Peyer's patch (tissue), 4 donors: Measurements from ENCODE around the gene PEX16. TPM values are rescaled to one million over a fixed set of nuclear protein-coding genes. Genes with fewer than 3 reads are reported as not detected.

ENCODE experiments used
- DNase-seq, 3 donors: peaks; one replicate each; pipeline ENCODE4 v3.0.0-alpha.2; 2017 to 2019
- H3K27ac ChIP-seq, 4 donors: fragments of 200-600 bp; sonication (generic); one replicate each; pipeline ENCODE4 v1.5.1; 2016 to 2019
- H3K27me3 ChIP-seq, 2 donors: fragments of 200-600 bp; sonication (generic); one replicate each; pipeline ENCODE4 v1.5.1; 2019
- H3K36me3 ChIP-seq, 3 donors: fragments of 200-600 bp; sonication (generic); one replicate each; pipeline ENCODE4 v1.5.1; 2016 to 2019
- H3K4me1 ChIP-seq, 4 donors: fragments of 200-600 bp; sonication (generic); one replicate each; pipeline ENCODE4 v1.5.1; 2016 to 2019
- H3K4me3 ChIP-seq, 4 donors: fragments of 200-600 bp; sonication (generic); 1 replicate in 3 of 4; 2 replicates in 1 of 4; pipeline ENCODE4 v1.5.1; 2016 to 2019; ENCODE audit warnings: mild to moderate bottlenecking in 1 of 4
- H3K9me3 ChIP-seq, 4 donors: fragments of 200-600 bp; sonication (generic); one replicate each; pipeline ENCODE4 v1.5.1; 2016 to 2019; ENCODE audit warnings: mild to moderate bottlenecking in 1 of 4
- POLR2A ChIP-seq, 2 donors: fragments of 450-650 bp; IDR thresholded peaks; one replicate each; pipeline ENCODE4 v1.5.1; 2017; ENCODE audit warnings: antibody characterized with exemption in 2 of 2, mild to moderate bottlenecking in 2 of 2, moderate library complexity in 2 of 2
- total RNA-seq, 4 donors: library from RNA; depleted of rRNA; stranded (reverse); fragments of >200 nt; gene quantifications; one replicate each; pipeline ENCODE4 v1.1.0, GENCODE V29; 2016
- TF ChIP-seq, protein P1 (sequence below), 6 experiments: fragments of 450-650 bp in 4 of 6; fragments of 200-600 bp in 2 of 6; sonication (generic) in 1 of 6; IDR thresholded peaks; one replicate each; pipeline ENCODE4 v1.5.1; 2017 to 2019; ENCODE audit warnings: antibody characterized with exemption in 6 of 6, mild to moderate bottlenecking in 3 of 6, moderate library complexity in 1 of 6

The PEX16 gene
- total RNA-seq, 4 donors from 2014 or later: 46.2 to 66.8 (median 63.0) TPM

- DNase-seq: no peak
- no peak overlapping the region for H3K4me3 ChIP-seq
- H3K4me1 ChIP-seq: peaks cover 0 to 27% (median 16%) of the 10 kb centered on the region in 4 donors
- no peaks in the 10 kb centered on the region for H3K9me3 ChIP-seq
- peak overlapping the region in 1 of 4 donors; percentile 81 for H3K27ac ChIP-seq
- TF ChIP-seq POLR2A (IDR thresholded peaks at IDR 0.05): no peak
- TF ChIP-seq, protein P1, sequence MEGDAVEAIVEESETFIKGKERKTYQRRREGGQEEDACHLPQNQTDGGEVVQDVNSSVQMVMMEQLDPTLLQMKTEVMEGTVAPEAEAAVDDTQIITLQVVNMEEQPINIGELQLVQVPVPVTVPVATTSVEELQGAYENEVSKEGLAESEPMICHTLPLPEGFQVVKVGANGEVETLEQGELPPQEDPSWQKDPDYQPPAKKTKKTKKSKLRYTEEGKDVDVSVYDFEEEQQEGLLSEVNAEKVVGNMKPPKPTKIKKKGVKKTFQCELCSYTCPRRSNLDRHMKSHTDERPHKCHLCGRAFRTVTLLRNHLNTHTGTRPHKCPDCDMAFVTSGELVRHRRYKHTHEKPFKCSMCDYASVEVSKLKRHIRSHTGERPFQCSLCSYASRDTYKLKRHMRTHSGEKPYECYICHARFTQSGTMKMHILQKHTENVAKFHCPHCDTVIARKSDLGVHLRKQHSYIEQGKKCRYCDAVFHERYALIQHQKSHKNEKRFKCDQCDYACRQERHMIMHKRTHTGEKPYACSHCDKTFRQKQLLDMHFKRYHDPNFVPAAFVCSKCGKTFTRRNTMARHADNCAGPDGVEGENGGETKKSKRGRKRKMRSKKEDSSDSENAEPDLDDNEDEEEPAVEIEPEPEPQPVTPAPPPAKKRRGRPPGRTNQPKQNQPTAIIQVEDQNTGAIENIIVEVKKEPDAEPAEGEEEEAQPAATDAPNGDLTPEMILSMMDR (IDR thresholded peaks at IDR 0.05): no peak
- H3K36me3 ChIP-seq: peaks cover 0 to 42% (median 0%) of the 10 kb centered on the region in 3 donors
- H3K27me3 ChIP-seq: no peaks in the 10 kb centered on the region
Observed at GRCh38 chr11:45932217-45932616, 14.5 kb upstream of the PEX16 start.

DNA sequence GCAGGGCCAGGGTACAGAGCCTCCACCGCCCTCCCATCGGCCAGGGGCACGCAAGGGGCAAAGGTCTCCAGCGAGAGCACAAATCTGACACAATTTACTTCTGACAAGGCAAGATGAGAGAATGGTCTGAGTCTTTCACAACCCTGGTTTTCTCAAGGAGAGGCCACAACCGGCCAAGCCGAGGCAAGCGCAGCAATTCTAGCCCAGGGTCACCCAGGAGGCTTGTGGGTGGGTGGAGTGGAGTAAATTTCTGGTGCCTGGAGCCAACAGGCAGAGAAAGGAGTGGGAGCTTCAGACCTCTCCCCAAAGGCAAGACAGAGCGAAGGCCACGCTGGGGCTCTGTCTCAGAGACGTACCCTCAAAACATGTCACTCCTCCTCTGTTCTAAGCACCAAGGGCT is 14.1 kb upstream of the PEX16 start:
- Histone ChIP-seq H3K36me3 (peaks cover 0 to 38% (median 0%) of the 10 kb centered on the region in 3 donors), H3K4me3 (peak overlapping the region in 1 of 4 donors; percentile 3), H3K9me3 (no peaks in the 10 kb centered on the region), H3K4me1 (peaks cover 0 to 27% (median 16%) of the 10 kb centered on the region in 4 donors), H3K27me3 (no peaks in the 10 kb centered on the region), H3K27ac (peak overlapping the region in 1 of 4 donors; percentile 81)
- DNase-seq: no peak
- TF ChIP-seq POLR2A (IDR thresholded peaks at IDR 0.05): no peak
- TF ChIP-seq, protein P1 (IDR thresholded peaks at IDR 0.05): no peak

- DNase-seq: no peak
- Histone ChIP-seq H3K9me3 (no peaks in the 10 kb centered on the region), H3K27me3 (no peaks in the 10 kb centered on the region), H3K4me3 (no peak overlapping the region), H3K36me3 (peaks cover 0 to 33% (median 0%) of the 10 kb centered on the region in 3 donors), H3K27ac (peak overlapping the region in 2 of 4 donors; percentile 76 to 81), H3K4me1 (peaks cover 0 to 27% (median 16%) of the 10 kb centered on the region in 4 donors)
- TF ChIP-seq POLR2A (IDR thresholded peaks at IDR 0.05): no peak
- TF ChIP-seq, protein P1 (IDR thresholded peaks at IDR 0.05): no peak
Observed at GRCh38 chr11:45930951-45931570, 13.4 kb upstream of the PEX16 start.

DNA sequence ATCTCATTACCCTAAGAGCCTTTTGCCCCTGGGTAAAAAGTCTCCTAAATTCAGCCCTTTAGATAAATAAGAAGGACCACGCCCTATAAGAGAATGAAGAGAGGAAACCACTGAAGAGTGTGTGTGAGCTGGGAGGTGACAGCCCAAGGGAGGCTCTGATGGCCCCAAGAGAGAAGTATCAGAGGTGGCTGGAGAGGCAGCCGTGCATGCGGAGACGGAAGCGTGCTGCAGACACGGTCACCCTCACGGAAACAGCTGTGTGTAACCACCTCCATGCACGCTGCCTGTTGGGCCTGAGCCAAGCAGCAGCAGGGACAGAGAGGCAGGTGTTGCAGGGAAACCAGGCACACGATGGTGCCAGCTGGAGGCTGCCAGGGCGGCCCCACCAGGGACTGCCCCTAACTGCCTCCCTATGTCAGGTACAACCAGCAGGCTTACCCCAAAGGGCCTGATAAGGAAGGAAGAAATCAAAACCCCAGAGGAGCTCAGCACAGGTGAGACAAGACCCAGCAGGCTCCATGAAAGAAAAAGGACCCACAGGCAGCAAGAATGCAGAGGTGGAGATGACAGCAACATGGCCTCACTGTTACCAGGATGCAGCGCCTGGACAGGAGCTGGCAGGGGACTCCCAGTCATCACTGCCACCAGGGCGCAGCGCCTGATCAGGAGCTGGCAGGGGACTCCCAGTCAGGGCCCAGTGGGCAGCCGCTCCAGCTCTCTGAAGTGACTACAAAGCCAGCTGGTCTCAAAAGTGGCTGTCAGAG is 12.5 kb upstream of the PEX16 start:
- Histone ChIP-seq H3K4me1 (peaks cover 0 to 27% (median 16%) of the 10 kb centered on the region in 4 donors), H3K9me3 (no peaks in the 10 kb centered on the region), H3K27me3 (no peaks in the 10 kb centered on the region), H3K27ac (peak overlapping the region in 2 of 4 donors; percentile 76 to 81), H3K4me3 (no peak overlapping the region), H3K36me3 (peaks cover 0 to 24% (median 0%) of the 10 kb centered on the region in 3 donors)
- DNase-seq: peak; percentile 74 to 93 (median 91)
- TF ChIP-seq POLR2A (IDR thresholded peaks at IDR 0.05): no peak
- TF ChIP-seq, protein P1 (IDR thresholded peaks at IDR 0.05): no peak

GRCh38 chr11:45929486-45930030 is 11.9 kb upstream of the PEX16 start:
- no peaks in the 10 kb centered on the region for H3K9me3 ChIP-seq
- TF ChIP-seq POLR2A (IDR thresholded peaks at IDR 0.05): no peak
- TF ChIP-seq, protein P1 (IDR thresholded peaks at IDR 0.05): no peak
- H3K36me3 ChIP-seq: peaks cover 0 to 18% (median 0%) of the 10 kb centered on the region in 3 donors
- H3K27me3 ChIP-seq: no peaks in the 10 kb centered on the region
- peak overlapping the region in 2 of 4 donors; percentile 76 to 81 for H3K27ac ChIP-seq
- peak in 1 of 3 donors; percentile 37 for DNase-seq
- no peak overlapping the region for H3K4me3 ChIP-seq
- H3K4me1 ChIP-seq: peaks cover 0 to 27% (median 16%) of the 10 kb centered on the region in 4 donors
